ENCODE results near the gene CAPN3.

CAPN3 gene

GRCh38 chr15:42401544-42402454, 42.5 kb downstream of the CAPN3 start:
- no peak for DNase-seq

GRCh38 chr15:42402455-42403205, 43.3 kb downstream of the CAPN3 start:
- DNase-seq = no peak

- DNase-seq = no peak
Observed at GRCh38 chr15:42403389-42403788, 44.1 kb downstream of the CAPN3 start.

- no peak for DNase-seq
Observed at GRCh38 chr15:42404461-42405235, 45.3 kb downstream of the CAPN3 start.

- DNase-seq = no peak
Observed at GRCh38 chr15:42405863-42406482, 46.7 kb downstream of the CAPN3 start.

GRCh38 chr15:42408178-42408577, 48.9 kb downstream of the CAPN3 start:
- no peak for DNase-seq

GRCh38 chr15:42409011-42409410, 49.7 kb downstream of the CAPN3 start:
- no peak for DNase-seq

- no peak for DNase-seq
Observed at GRCh38 chr15:42411884-42412283, 52.6 kb downstream of the CAPN3 start.

- DNase-seq = no peak
Observed at GRCh38 chr15:42413920-42414319, 54.6 kb downstream of the CAPN3 start.

- DNase-seq = no peak
Observed at GRCh38 chr15:42419369-42419768, 60.1 kb downstream of the CAPN3 start.

- DNase-seq = no peak
Observed at GRCh38 chr15:42421376-42421775, 62.1 kb downstream of the CAPN3 start.

GRCh38 chr15:42427429-42428223, 68.3 kb downstream of the CAPN3 start:
- DNase-seq = no peak

GRCh38 chr15:42444415-42445063, 85.2 kb downstream of the CAPN3 start:
- no peak for DNase-seq

GRCh38 chr15:42445551-42445950, 86.2 kb downstream of the CAPN3 start:
- DNase-seq = no peak

- no peak for DNase-seq
Observed at GRCh38 chr15:42447599-42447998, 88.3 kb downstream of the CAPN3 start.

GRCh38 chr15:42448281-42448680, 89.0 kb downstream of the CAPN3 start:
- DNase-seq = no peak

- no peak for DNase-seq
Observed at GRCh38 chr15:42449770-42450424, 90.6 kb downstream of the CAPN3 start.

GRCh38 chr15:42450425-42450790, 91.1 kb downstream of the CAPN3 start:
- DNase-seq = no peak

- DNase-seq = no peak
Observed at GRCh38 chr15:42453826-42454225, 94.5 kb downstream of the CAPN3 start.

GRCh38 chr15:42456531-42456930, 97.2 kb downstream of the CAPN3 start:
- DNase-seq = no peak

GRCh38 chr15:42456971-42457370, 97.7 kb downstream of the CAPN3 start:
- no peak for DNase-seq
